NT2/D1 (cell line): Measurements from ENCODE around the gene GLRX.

Experiments
- DNase-seq: peaks from one replicate; pipeline ENCODE4 v3.0.0-alpha.2; 2011; ENCODE audit warnings: low read depth, low spot score
- H3K27me3 ChIP-seq: 2 replicates; pipeline ENCODE4 v1.6.0; 2011; ENCODE audit warnings: mild to moderate bottlenecking; ENCODE audit not compliant: insufficient read length, insufficient read depth
- H3K36me3 ChIP-seq: 2 replicates; pipeline ENCODE4 v1.6.1; 2011; ENCODE audit warnings: mild to moderate bottlenecking, low read length, mixed read lengths; ENCODE audit not compliant: insufficient read depth, insufficient read length
- H3K4me1 ChIP-seq: 2 replicates; pipeline ENCODE4 v1.5.1; 2011; ENCODE audit not compliant: insufficient read depth, insufficient read length
- H3K4me3 ChIP-seq: 2 replicates; pipeline ENCODE4 v1.5.1; 2011; ENCODE audit warnings: low read depth; ENCODE audit not compliant: insufficient read length
- H3K9ac ChIP-seq: 2 replicates; pipeline ENCODE4 v1.6.0; 2011; ENCODE audit warnings: low read depth; ENCODE audit not compliant: insufficient read length
- H3K9me3 ChIP-seq: 2 replicates; pipeline ENCODE4 v1.5.1; 2011; ENCODE audit warnings: mild to moderate bottlenecking, low read length; ENCODE audit not compliant: insufficient read depth
- SUZ12 ChIP-seq: IDR thresholded peaks from 2 replicates; pipeline ENCODE4 v1.6.1; 2011; ENCODE audit not compliant: insufficient read length, insufficient read depth; ENCODE audit errors: extremely low read depth
- YY1 ChIP-seq: IDR thresholded peaks from 2 replicates; pipeline ENCODE4 v1.6.1; 2011; ENCODE audit not compliant: insufficient read length, insufficient read depth
- ZNF274 ChIP-seq: IDR thresholded peaks from 2 replicates; pipeline ENCODE4 v1.6.1; 2011; ENCODE audit warnings: mild to moderate bottlenecking, low read depth, low read length

GLRX gene

DNA sequence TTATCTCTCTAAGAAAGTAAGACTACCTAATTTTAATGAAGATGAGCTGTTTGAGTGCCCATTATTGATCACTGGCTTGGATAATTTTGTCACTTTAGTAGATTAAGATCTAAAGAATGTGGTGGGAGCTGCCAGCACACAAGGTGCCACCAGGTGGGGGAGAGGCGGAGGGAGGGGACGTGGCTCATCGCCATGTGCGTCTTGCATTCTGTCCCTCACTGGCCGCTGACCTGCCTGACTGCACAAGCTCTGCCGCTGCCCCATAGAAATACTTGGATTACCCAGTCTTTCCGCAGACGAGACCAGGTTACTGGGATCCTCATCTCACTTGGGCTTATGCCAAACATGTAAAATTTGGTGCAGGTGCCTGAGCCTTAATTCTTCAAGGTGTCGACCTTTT, 53.8 kb downstream of the GLRX start:
- H3K27me3 ChIP-seq: no peaks in the 10 kb centered on the region
- TF ChIP-seq ZNF274 (no peak), YY1 (no peak), SUZ12 (no peak)
- no peak overlapping the region for H3K4me3 ChIP-seq
- DNase-seq: no peak
- H3K4me1 ChIP-seq: no peaks in the 10 kb centered on the region
- peaks cover 3% of the 10 kb centered on the region for H3K36me3 ChIP-seq
- no peaks in the 10 kb centered on the region for H3K9me3 ChIP-seq
- H3K9ac ChIP-seq: no peak overlapping the region

DNA sequence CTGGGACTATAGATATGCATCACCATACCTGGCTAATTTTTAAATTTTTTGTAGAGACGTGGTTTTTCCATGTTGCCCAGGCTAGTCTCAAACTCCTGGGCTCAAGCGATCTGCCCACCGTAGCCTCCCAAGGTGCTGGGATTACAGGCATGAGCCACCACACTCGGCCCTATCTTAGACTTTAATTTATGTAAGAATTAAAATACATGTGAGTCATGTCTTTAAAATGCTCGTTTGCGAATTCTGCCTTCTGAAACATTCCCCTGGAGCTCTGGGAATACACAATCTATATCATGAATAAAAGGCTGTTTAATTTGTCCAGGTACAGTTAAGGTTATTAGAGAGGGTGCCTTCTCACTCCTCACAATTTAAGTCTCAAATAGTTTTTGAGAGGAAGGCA, 58.6 kb downstream of the GLRX start:
- no peak overlapping the region for H3K9ac ChIP-seq
- no peaks in the 10 kb centered on the region for H3K27me3 ChIP-seq
- H3K36me3 ChIP-seq: no peaks in the 10 kb centered on the region
- H3K4me3 ChIP-seq: no peak overlapping the region
- no peak for DNase-seq
- TF ChIP-seq SUZ12 (no peak), YY1 (no peak), ZNF274 (no peak)
- no peaks in the 10 kb centered on the region for H3K9me3 ChIP-seq
- H3K4me1 ChIP-seq: no peaks in the 10 kb centered on the region
